Hematopoietic multipotent progenitor cell (in vitro differentiated cells): ENCODE results near the gene DLG1. TPM values are rescaled to one million over a fixed set of nuclear protein-coding genes. Genes with fewer than 3 reads are reported as not detected.
"Not testable (repeated sequence)": the region's sequence is repeated elsewhere in the genome, so short reads cannot be mapped to it uniquely, and the experiment has no call there.

Experiments
- DNase-seq, 3 donors: peaks; one replicate each; pipeline ENCODE4 v3.0.0-alpha.2; 2011 to 2015; ENCODE audit warnings: low read depth in 2 of 3, low spot score in 2 of 3
- total RNA-seq: library from RNA; depleted of rRNA; stranded (reverse); fragments of >200 nt; gene quantifications from one replicate; pipeline ENCODE4 v1.2.3, GENCODE V29; 2012

DLG1 gene
- total RNA-seq, 1 donor, result 19.7 TPM

DNA sequence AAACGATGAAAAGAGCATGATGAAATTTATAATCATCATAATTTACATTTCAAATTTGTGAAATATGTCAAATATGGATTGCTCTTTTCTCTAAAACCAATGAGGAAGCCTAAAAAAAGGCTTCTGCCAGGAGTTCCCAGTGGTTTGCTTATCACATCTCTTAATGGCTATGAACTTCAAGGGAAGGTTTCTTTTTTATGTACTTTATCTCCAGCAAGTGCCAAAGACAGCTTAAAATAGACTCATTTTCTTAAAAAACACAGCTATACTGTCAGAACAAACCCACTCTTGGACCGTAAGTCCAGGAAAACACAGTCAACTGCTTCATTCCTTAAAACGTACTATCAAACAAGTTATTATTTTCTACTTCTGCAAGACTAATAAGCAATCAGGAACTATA is 80.2 kb downstream of the DLG1 start:
- no peak for DNase-seq

- DNase-seq, result no peak
Observed at GRCh38 chr3:197216914-197217313, 81.5 kb downstream of the DLG1 start.

DNA sequence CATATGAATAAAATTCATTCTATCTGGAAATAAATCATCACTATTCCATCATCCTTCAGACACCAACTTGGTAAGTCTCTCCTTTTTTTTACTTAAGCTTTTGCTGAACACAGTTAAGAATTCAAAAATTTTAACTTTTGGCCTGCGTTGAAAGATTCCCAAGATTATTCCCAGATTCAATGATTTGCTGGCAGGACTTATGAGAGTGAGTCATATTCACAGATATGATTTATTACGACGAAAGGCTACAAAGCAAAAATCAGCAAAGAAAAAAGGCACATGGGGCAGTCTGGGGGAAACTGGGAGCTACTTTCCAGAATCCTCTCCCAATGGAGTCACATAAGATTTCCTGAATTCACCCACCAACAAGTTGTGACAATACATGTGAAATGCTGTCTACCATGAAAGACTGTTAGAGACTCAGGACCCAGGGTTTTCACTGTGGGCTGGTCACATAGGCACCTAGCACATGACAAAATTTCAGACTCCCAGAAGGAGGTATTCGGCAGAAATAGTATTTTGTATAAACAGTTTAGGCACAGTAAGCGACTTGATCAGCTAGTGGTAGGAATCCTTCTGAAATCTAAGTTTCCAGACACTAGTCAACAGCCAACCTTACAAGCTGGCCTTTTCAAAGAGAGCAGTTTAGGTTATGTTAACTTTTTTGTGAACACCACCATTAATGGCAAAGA is 82.1 kb downstream of the DLG1 start:
- DNase-seq, result no peak

DNA sequence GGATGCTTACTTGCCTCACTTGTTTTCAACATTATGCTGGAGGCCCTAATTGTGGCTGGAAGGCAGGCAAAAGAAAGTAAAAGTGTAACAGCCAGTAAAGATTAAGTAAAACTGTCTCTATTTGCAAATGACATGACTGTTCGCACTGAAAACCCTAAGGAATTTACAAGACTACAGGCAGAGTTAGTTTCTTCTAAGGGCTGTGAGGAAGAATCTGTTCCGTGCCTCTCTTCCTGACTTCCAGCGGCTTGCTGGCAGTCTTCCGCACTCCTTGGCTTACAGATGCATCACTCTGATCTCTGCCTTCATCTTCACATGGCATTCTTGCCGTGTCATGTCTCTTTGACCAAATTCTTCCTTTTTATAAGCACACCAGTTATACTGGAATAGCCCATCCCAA is 86.1 kb downstream of the DLG1 start:
- no peak for DNase-seq

DNA sequence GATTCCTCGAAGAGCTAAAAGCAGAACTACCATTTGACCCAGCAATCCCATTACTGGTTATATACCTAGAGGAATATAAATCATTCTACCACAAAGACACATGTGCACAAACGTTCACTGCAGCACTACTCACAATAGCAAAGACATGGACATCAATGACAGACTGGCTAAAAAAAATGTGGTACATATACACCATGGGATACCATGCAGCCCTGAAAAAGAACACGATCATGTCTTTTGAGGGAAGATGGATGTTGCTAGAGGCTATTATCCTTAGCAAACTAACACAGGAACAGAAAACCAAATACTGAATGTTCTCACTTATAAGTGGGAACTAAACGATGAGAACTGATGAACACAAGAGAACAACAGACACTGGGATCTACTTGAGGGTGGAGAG is 86.7 kb downstream of the DLG1 start:
- DNase-seq, result not testable (repeated sequence)

DNA sequence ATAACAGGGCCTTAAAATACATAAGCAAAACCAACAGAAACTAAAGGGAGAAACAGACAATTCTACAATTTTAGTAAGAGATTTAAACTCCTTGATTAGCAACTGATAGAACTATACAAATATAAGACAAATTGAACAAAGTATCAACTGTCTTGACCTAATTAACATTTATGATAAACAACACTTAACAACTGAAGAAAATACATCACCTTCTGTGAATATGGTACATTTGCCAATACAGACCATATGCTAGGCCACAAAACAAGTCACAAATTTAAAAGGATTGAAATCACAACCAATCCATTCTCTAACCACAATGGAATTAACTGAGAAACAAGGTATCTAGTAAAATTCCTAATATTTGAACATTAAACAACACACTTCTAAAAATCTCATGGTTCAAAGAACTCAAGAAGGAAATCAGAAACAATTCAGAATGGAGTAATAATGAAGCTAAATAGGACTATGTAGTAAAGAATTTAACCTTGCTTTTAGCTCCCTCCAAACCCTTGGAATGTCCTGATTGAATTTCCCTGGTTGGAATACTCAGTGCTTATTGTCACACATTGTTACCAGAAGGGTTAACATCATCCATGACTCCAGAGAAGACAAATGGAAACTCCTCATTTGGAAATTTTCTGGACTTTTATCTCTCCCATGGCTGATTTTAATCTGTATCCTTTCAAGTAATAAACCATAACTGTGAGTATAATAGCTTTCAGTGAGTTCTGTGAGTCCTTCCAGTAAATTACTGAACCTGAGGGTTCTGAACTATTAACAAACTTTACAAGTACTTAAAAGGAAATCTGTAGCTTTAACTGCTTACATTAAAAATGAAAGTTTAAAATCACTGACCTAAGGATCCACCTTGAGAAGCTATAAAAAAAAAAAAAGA is 88.8 kb downstream of the DLG1 start:
- DNase-seq, result no peak

- no peak for DNase-seq
Observed at GRCh38 chr3:197206913-197207312, 91.5 kb downstream of the DLG1 start.

GRCh38 chr3:197205675-197206074 is 92.7 kb downstream of the DLG1 start:
- no peak for DNase-seq

DNA sequence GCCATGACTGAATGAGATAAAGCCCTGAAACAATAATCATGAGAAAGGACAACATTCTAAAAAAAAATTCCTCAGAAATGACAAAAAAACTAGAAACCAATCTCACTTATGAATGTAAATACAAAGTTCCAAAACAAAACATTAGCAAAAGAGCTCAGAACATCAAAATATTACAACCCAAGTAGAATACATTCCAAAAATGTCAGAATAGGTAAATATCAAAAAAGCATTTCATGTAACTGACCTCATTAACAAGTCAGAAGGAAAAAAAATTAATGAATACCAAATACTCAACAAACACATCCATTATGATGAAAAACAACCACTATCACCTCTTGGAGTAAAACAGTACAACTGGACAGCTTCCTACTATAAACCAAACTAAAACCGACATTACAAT is 93.1 kb downstream of the DLG1 start:
- no peak for DNase-seq

- no peak for DNase-seq
Observed at GRCh38 chr3:197204736-197205135, 93.7 kb downstream of the DLG1 start.

DNA sequence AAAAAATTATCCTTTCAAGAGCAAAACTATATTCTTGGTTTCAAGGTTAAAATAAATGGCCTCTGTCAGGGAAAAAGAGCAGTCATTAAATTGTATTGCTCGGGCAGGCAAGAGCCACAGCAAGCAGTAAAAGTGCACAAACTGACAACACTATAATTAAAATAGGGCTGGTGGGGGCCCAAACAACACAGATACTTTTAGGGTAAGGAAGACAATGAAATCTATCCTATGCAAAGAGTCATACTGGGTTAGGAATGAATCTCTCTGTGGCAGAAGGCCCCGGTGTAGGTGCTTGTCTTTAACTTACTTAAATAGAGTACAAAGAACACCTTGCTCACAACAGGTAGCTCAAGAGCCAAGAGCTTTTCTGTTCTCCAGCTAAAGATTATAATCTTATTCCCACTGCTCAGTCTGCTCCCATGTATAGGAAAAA is 94.7 kb downstream of the DLG1 start:
- DNase-seq, result no peak

GRCh38 chr3:197202694-197203093 is 95.7 kb downstream of the DLG1 start:
- DNase-seq, result no peak

- DNase-seq, result no peak
Observed at GRCh38 chr3:197201791-197202452, 96.5 kb downstream of the DLG1 start.

- not testable (repeated sequence) for DNase-seq
Observed at GRCh38 chr3:197200856-197201255, 97.6 kb downstream of the DLG1 start.

DNA sequence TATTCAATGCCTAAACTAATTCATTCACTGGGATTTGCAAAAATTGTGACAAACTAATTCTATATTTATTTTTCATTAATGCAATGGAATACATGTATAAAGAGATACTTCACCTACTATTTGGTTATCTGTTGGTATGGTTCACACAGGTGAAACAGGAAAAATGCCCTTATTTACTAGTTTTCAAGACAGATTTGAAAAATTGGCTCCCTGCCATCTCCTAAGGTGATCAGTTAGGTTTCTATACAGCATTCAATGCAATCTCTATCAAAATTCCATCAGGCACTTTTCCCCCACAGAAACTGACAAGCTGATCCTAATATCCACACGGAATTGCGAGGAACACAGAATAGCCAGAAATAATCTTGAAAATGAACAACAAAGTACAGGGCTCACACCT is 101.1 kb downstream of the DLG1 start:
- DNase-seq, result no peak

- DNase-seq, result no peak
Observed at GRCh38 chr3:197196192-197196591, 102.2 kb downstream of the DLG1 start.

DNA sequence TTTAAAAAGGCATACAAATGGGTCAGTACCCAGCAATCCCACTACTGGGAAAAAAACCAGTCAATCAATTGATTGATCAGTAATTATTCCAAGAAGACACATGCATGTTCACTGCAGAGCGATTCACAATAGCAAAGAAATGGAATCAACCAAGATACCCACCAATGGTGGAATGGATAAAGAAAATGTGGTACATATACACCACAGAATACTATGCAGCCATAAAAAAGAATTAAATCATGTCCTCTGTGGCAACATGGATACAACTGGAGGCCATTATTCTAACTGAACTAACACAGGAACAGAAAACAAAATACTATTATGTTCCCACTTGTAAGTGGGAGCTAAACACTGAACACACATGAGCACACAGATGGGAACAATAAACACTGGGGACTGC is 103.1 kb downstream of the DLG1 start:
- DNase-seq, result no peak

DNA sequence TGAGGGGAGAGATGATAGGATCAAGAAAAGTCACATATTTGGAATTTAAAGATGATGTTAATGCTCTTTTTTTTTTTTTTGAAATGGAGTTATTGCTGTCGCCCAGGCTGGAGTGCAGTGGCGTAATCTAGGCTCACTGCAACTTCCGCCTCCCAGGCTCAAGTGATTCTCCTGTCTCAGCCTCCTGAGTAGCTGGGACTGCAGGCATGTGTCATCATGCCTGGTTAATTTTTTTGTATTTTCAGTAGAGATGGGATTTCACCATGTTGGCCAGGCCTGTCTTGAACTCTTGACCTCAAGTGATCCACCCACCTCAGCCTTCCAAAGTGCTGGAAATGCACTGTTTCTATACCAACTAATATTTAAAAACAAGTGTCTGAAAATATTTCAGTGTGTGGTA is 104.7 kb downstream of the DLG1 start:
- DNase-seq, result not testable (repeated sequence)

DNA sequence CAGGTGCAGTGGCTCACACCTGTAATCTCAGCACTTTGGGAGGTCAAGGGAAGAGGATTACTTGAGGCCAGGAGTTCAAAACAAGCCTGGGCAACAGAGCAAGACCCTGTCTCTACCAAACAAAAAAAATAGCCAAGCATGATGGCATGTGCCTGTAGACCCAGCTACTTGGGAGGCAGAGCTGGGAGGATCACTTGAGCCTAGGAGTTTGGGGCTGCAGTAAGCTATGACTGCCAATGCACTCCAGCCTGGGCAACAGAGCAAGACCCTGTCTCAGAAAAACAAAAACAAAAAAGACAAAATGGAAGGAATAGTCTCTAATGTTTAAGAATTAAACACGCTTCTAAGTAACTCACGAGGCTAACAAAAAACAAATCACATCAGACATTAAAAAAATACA is 106.5 kb downstream of the DLG1 start:
- DNase-seq, result no peak

DNA sequence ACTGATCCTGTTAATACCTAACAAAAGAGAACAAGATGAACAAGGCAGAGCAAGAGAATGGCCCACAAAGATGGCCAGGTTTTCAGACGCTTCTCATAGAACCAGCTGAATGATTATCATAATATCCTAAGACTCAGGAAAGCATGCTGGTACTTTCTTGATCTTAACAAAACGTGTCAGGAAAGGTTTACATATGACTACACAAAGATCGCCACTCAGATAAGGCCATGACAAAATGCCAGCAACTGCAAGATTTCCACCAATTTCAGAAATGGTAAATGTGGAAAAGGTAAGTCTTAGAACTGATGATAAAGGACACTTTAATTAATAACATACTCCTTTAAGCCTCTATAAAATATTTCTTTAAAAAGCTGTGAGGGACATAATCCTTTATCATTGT is 108.8 kb downstream of the DLG1 start:
- DNase-seq, result no peak

DNA sequence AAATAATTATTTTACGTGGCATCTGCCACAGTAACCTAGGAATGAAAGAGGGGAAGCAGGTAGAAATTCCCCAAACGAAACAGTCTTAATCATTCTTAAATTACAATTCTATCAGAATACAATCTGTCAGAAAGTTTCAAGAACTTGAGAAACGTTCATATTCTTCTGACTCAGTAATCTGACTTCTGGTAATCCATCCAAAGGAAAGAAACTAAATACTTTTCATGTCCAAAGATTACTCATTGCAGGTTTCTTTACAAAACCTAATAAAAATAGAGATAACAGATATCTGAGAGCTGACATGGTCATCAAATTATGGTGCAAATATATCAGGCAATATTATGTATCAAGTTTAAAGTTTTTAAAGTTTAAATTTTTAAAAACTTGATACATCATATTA is 109.4 kb downstream of the DLG1 start:
- DNase-seq, result no peak
